ENCODE results near the gene MAPKAPK2. TPM values are rescaled to one million over a fixed set of nuclear protein-coding genes. Genes with fewer than 3 reads are reported as not detected.

MAPKAPK2 gene
- total RNA-seq, 4 donors from 2014 or later, result 115 to 207 (median 140) TPM

- in situ Hi-C loops (cut with MboI; ENCODE audit: low sequenced_read_pairs in 4 of 4) (loop anchor here in 2 of 4 donors (25.0 kb wide), 2 partner anchors 609 to 634 kb away; partner anchors contain the start of gene CD55 (in 1 of the 2)), intact Hi-C loops (cut with DNase I; ENCODE audit: low total_unique reads) (no loop called here)
- Histone ChIP-seq H3K36me3 (no peaks in the 10 kb centered on the region), H3K4me3 (no peak overlapping the region), H3K27ac (peak overlapping the region; percentile 93 to 98 (median 96)), H3K9me3 (no peaks in the 10 kb centered on the region), H3K4me1 (peaks cover 98 to 100% of the 10 kb centered on the region in 2 donors), H3K27me3 (no peaks in the 10 kb centered on the region)
- TF ChIP-seq CTCF (IDR thresholded peaks at IDR 0.05 in 4 of 5, conservative IDR thresholded peaks at IDR 0.05 in 1 of 5) (no peak), POLR2A (IDR thresholded peaks at IDR 0.05) (no peak)
- no peak for ATAC-seq
- no peak for DNase-seq
Observed at GRCh38 chr1:206703661-206704060, 19.0 kb downstream of the MAPKAPK2 start.

GRCh38 chr1:206704226-206704625, 19.5 kb downstream of the MAPKAPK2 start:
- DNase-seq, result no peak
- no peak for TF ChIP-seq POLR2A (IDR thresholded peaks at IDR 0.05)
- TF ChIP-seq CTCF (IDR thresholded peaks at IDR 0.05 in 4 of 5, conservative IDR thresholded peaks at IDR 0.05 in 1 of 5), result no peak
- ATAC-seq, result no peak
- Histone ChIP-seq H3K4me3 (no peak overlapping the region), H3K36me3 (no peaks in the 10 kb centered on the region), H3K27ac (peak overlapping the region; percentile 93 to 98 (median 96)), H3K4me1 (peaks cover 98 to 100% of the 10 kb centered on the region in 2 donors), H3K9me3 (no peaks in the 10 kb centered on the region), H3K27me3 (no peaks in the 10 kb centered on the region)
- in situ Hi-C loops (cut with MboI; ENCODE audit: low sequenced_read_pairs in 4 of 4) (loop anchor here in 2 of 4 donors (25.0 kb wide), 2 partner anchors 608 to 633 kb away; partner anchors contain the start of gene CD55 (in 1 of the 2)), intact Hi-C loops (cut with DNase I; ENCODE audit: low total_unique reads) (no loop called here)

- TF ChIP-seq POLR2A (IDR thresholded peaks at IDR 0.05), result peak in 1 of 2 donors; percentile 32
- TF ChIP-seq CTCF (IDR thresholded peaks at IDR 0.05 in 4 of 5, conservative IDR thresholded peaks at IDR 0.05 in 1 of 5), result no peak
- in situ Hi-C loops (cut with MboI; ENCODE audit: low sequenced_read_pairs in 4 of 4) (loop anchor here in 2 of 4 donors (25.0 kb wide), 2 partner anchors 607 to 632 kb away; partner anchors contain the start of gene CD55 (in 1 of the 2)), intact Hi-C loops (cut with DNase I; ENCODE audit: low total_unique reads) (no loop called here)
- Histone ChIP-seq H3K36me3 (no peaks in the 10 kb centered on the region), H3K27me3 (no peaks in the 10 kb centered on the region), H3K4me3 (no peak overlapping the region), H3K9me3 (no peaks in the 10 kb centered on the region), H3K27ac (peak overlapping the region; percentile 93 to 98 (median 96)), H3K4me1 (peaks cover 100% of the 10 kb centered on the region in 2 donors)
- DNase-seq (peak; percentile 86 to 89), ATAC-seq (peak; percentile 79 to 80)
Observed at GRCh38 chr1:206705191-206705590, 20.5 kb downstream of the MAPKAPK2 start.

GRCh38 chr1:206705726-206706297, 21.1 kb downstream of the MAPKAPK2 start:
- no peak for TF ChIP-seq CTCF (IDR thresholded peaks at IDR 0.05 in 4 of 5, conservative IDR thresholded peaks at IDR 0.05 in 1 of 5)
- no peak for TF ChIP-seq POLR2A (IDR thresholded peaks at IDR 0.05)
- ATAC-seq (no peak), DNase-seq (no peak)
- Histone ChIP-seq H3K27me3 (no peaks in the 10 kb centered on the region), H3K4me1 (peaks cover 100% of the 10 kb centered on the region in 2 donors), H3K36me3 (no peaks in the 10 kb centered on the region), H3K4me3 (peak overlapping the region in 1 of 4 donors; percentile 10), H3K27ac (peak overlapping the region; percentile 93 to 98 (median 96)), H3K9me3 (no peaks in the 10 kb centered on the region)
- in situ Hi-C loops (cut with MboI; ENCODE audit: low sequenced_read_pairs in 4 of 4), result loop anchor here in 2 of 4 donors (25.0 kb wide), 2 partner anchors 606 to 631 kb away; partner anchors contain the start of gene CD55 (in 1 of the 2)
- intact Hi-C loops (cut with DNase I; ENCODE audit: low total_unique reads), result no loop called here
